Activated naive CD4-positive, alpha-beta T cell treated with anti-CD3 and anti-CD28 coated beads, Interleukin-2, amount 50 U/mL, for 72 hours (primary cell): ENCODE data around the gene PLEKHN1. TPM values are rescaled to one million over a fixed set of nuclear protein-coding genes. Genes with fewer than 3 reads are reported as not detected.
"Not testable (repeated sequence)": the region's sequence is repeated elsewhere in the genome, so short reads cannot be mapped to it uniquely, and the experiment has no call there.

Experiments
- ATAC-seq, 2 donors: fragments of 150-1000 bp; cut with Tn5 transposase; 2 replicates each; pipeline ENCODE4 v1.10.0; 2021; ENCODE audit warnings: mild to moderate bottlenecking in 2 of 2, moderate library complexity in 2 of 2
- DNase-seq, 2 donors: peaks; one replicate each; pipeline ENCODE4 v3.0.0; 2021 to 2022; ENCODE audit warnings: low spot score in 2 of 2
- H3K27ac Mint-ChIP-seq, 2 donors: one replicate each; pipeline ENCODE4 v1.8.0; 2022; ENCODE audit warnings: mild to moderate bottlenecking in 2 of 2, mixed read lengths in 2 of 2
- H3K36me3 Mint-ChIP-seq, 2 donors: one replicate each; pipeline ENCODE4 v1.8.0; 2022; ENCODE audit warnings: mixed read lengths in 2 of 2
- H3K9me3 Mint-ChIP-seq, 2 donors: one replicate each; pipeline ENCODE4 v1.8.0; 2022; ENCODE audit warnings: mixed read lengths in 2 of 2
- total RNA-seq, 2 donors: library from RNA; stranded (reverse); gene quantifications; one replicate each; pipeline ENCODE4 v1.2.3, GENCODE V29; 2022

PLEKHN1 gene
- total RNA-seq, 2 donors from 2014 or later: 1.9 to 5.0 TPM

GRCh38 chr1:985126-985525, 18.8 kb downstream of the PLEKHN1 start:
- no peak overlapping the region for H3K27ac Mint-ChIP-seq
- H3K36me3 Mint-ChIP-seq: peaks cover 0 to 10% of the 10 kb centered on the region in 2 donors
- H3K9me3 Mint-ChIP-seq: peaks cover 0 to 7% of the 10 kb centered on the region in 2 donors
- DNase-seq (no peak), ATAC-seq (no peak)

GRCh38 chr1:988061-988460, 21.8 kb downstream of the PLEKHN1 start:
- Mint-ChIP-seq H3K36me3 (peaks cover 0 to 25% of the 10 kb centered on the region in 2 donors), H3K9me3 (peaks cover 3 to 12% of the 10 kb centered on the region in 2 donors), H3K27ac (peak overlapping the region in 1 of 2 donors; percentile 1)
- ATAC-seq, DNase-seq: not testable (repeated sequence)

- Mint-ChIP-seq H3K9me3 (peaks cover 3 to 12% of the 10 kb centered on the region in 2 donors), H3K36me3 (peaks cover 0 to 25% of the 10 kb centered on the region in 2 donors)
- ATAC-seq, DNase-seq, H3K27ac Mint-ChIP-seq: not testable (repeated sequence)
Measured at GRCh38 chr1:991275-991674, 25.0 kb downstream of the PLEKHN1 start.

GRCh38 chr1:991895-992294, 25.6 kb downstream of the PLEKHN1 start:
- H3K9me3 Mint-ChIP-seq: peaks cover 3 to 12% of the 10 kb centered on the region in 2 donors
- ATAC-seq (no peak), DNase-seq (no peak)
- H3K36me3 Mint-ChIP-seq: peaks cover 0 to 25% of the 10 kb centered on the region in 2 donors
- H3K27ac Mint-ChIP-seq: peak overlapping the region; percentile 5 to 77

GRCh38 chr1:992362-992761, 26.1 kb downstream of the PLEKHN1 start:
- peak overlapping the region; percentile 5 to 77 for H3K27ac Mint-ChIP-seq
- ATAC-seq: peak; percentile 65 to 83
- H3K9me3 Mint-ChIP-seq: peaks cover 3 to 12% of the 10 kb centered on the region in 2 donors
- H3K36me3 Mint-ChIP-seq: peaks cover 0 to 25% of the 10 kb centered on the region in 2 donors
- DNase-seq: no peak

GRCh38 chr1:993379-993995, 27.2 kb downstream of the PLEKHN1 start:
- ATAC-seq (no peak), DNase-seq (no peak)
- peaks cover 3 to 12% of the 10 kb centered on the region in 2 donors for H3K9me3 Mint-ChIP-seq
- no peak overlapping the region for H3K27ac Mint-ChIP-seq
- H3K36me3 Mint-ChIP-seq: peaks cover 0 to 23% of the 10 kb centered on the region in 2 donors

GRCh38 chr1:994546-994945, 28.3 kb downstream of the PLEKHN1 start:
- not testable (repeated sequence) for H3K9me3 Mint-ChIP-seq, DNase-seq, H3K27ac Mint-ChIP-seq, ATAC-seq
- H3K36me3 Mint-ChIP-seq: peaks cover 0 to 15% of the 10 kb centered on the region in 2 donors

GRCh38 chr1:995665-996633, 29.7 kb downstream of the PLEKHN1 start:
- ATAC-seq (no peak), DNase-seq (no peak)
- Mint-ChIP-seq H3K36me3 (peaks cover 0 to 15% of the 10 kb centered on the region in 2 donors), H3K27ac (peak overlapping the region in 1 of 2 donors; percentile 68), H3K9me3 (peaks cover 3 to 5% of the 10 kb centered on the region in 2 donors)

GRCh38 chr1:996851-997712, 30.8 kb downstream of the PLEKHN1 start:
- ATAC-seq (no peak), DNase-seq (no peak)
- Mint-ChIP-seq H3K36me3 (peaks cover 0 to 10% of the 10 kb centered on the region in 2 donors), H3K9me3 (peaks cover 1 to 3% of the 10 kb centered on the region in 2 donors), H3K27ac (no peak overlapping the region)

GRCh38 chr1:997713-997992, 31.4 kb downstream of the PLEKHN1 start:
- no peak for DNase-seq
- Mint-ChIP-seq H3K36me3 (peaks cover 0 to 4% of the 10 kb centered on the region in 2 donors), H3K27ac (no peak overlapping the region), H3K9me3 (peaks cover 0 to under 1% of the 10 kb centered on the region in 2 donors)
- no peak for ATAC-seq

GRCh38 chr1:997993-998744, 31.9 kb downstream of the PLEKHN1 start:
- no peak for DNase-seq
- Mint-ChIP-seq H3K36me3 (no peaks in the 10 kb centered on the region), H3K9me3 (no peaks in the 10 kb centered on the region), H3K27ac (no peak overlapping the region)
- ATAC-seq: no peak

GRCh38 chr1:998745-998994, 32.4 kb downstream of the PLEKHN1 start:
- Mint-ChIP-seq H3K36me3 (no peaks in the 10 kb centered on the region), H3K27ac (no peak overlapping the region), H3K9me3 (no peaks in the 10 kb centered on the region)
- DNase-seq: no peak
- ATAC-seq: no peak

- H3K9me3 Mint-ChIP-seq: no peaks in the 10 kb centered on the region
- DNase-seq (no peak), ATAC-seq (peak; percentile 7 to 13)
- H3K27ac Mint-ChIP-seq: no peak overlapping the region
- H3K36me3 Mint-ChIP-seq: no peaks in the 10 kb centered on the region
Measured at GRCh38 chr1:998995-999724, 32.9 kb downstream of the PLEKHN1 start.

GRCh38 chr1:999725-1000356, 33.6 kb downstream of the PLEKHN1 start, which contains the start of gene HES4:
Gene HES4, minus strand, starts transcription at chr1:1000097. Its CDS starts 124 bp downstream, at chr1:999973.
- ATAC-seq (peak; percentile 30 to 77), DNase-seq (peak in 1 of 2 donors; percentile 72)
- H3K27ac Mint-ChIP-seq: no peak within 1 kb of the TSS

More at GRCh38 chr1:999725-1000356, 33.6 kb downstream of the PLEKHN1 start, which contains the start of gene HES4:
- Mint-ChIP-seq H3K9me3 (no peaks in the 10 kb centered on the region), H3K36me3 (no peaks in the 10 kb centered on the region)
